Mammary epithelial cell (primary cell): ENCODE measurements around the gene CYP2A6.

ENCODE experiments used
- CTCF ChIP-seq, 2 donors: IDR thresholded peaks in 1 of 2; conservative IDR thresholded peaks in 1 of 2; 2 replicates each; pipeline ENCODE4 v1.5.1; 2011 to 2012; ENCODE audit warnings: inconsistent platforms in 2 of 2, low read length in 2 of 2, mild to moderate bottlenecking in 2 of 2, control low read depth in 1 of 2, low read depth in 1 of 2; ENCODE audit not compliant: insufficient read depth in 1 of 2; ENCODE audit errors: extremely low read depth in 1 of 2
- EZH2 ChIP-seq: IDR thresholded peaks from 2 replicates; pipeline ENCODE4 v1.6.1; 2012; ENCODE audit warnings: low read length, inconsistent platforms, borderline replicate concordance

GRCh38 chr19:40804783-40805242, 45.4 kb downstream of the CYP2A6 start:
- TF ChIP-seq EZH2 (no peak), CTCF (conservative IDR thresholded peaks at IDR 0.05 in 1 of 2, IDR thresholded peaks at IDR 0.05 in 1 of 2; ENCODE audit: extremely low read depth in 1 of 2, insufficient read depth in 1 of 2, low read depth in 1 of 2, low read length in 2 of 2) (peak in 1 of 2 donors; percentile 12)
